ENCODE results near the gene NPAT.

GRCh38 chr11:108170184-108170583 is 52.3 kb downstream of the NPAT start:
- TF ChIP-seq RAD21 (IDR thresholded peaks at IDR 0.05; ENCODE audit: low read depth) (no peak), EZH2phosphoT487 (IDR thresholded peaks at IDR 0.05; ENCODE audit: borderline replicate concordance) (no peak), CTCF (IDR thresholded peaks at IDR 0.05 in 2 of 3, conservative IDR thresholded peaks at IDR 0.05 in 1 of 3; ENCODE audit: borderline replicate concordance in 1 of 3, insufficient read depth in 1 of 3, low read depth in 2 of 3, low read length in 2 of 3) (no peak)
